HG03439 (cell line): ENCODE results near the gene PHACTR4.
A peak's percentile ranks its signal among the peaks of the same experiment; 100 is the strongest.
"Not testable (repeated sequence)": the region's sequence is repeated elsewhere in the genome, so short reads cannot be mapped to it uniquely, and the experiment has no call there.

ENCODE experiments used
- ATAC-seq: cut with Tn5 transposase; IDR thresholded peaks from one replicate; pipeline ENCODE4 v1.9.1; 2021; ENCODE audit warnings: mild to moderate bottlenecking, moderate library complexity; ENCODE audit not compliant: unreplicated experiment

The PHACTR4 gene

DNA sequence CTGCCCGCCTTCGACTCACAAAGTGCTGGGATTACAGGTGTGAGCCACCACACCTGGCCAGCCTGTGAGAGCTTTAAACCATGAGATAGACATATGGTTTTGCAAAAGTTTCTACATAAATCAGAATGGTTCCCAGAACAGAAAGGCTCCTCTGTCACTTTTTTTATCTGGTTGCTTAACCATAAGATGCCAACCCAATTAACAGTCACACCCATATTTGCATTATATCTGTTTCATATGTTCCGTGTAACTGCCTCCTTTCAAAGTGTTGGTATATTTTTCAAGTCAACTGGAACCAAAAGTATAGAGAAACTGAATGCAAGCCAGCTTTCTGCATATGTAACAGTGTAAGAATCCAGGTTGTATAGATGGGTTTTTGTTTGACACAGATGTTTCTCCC, 112.6 kb downstream of the PHACTR4 start:
- ATAC-seq = no peak

GRCh38 chr1:28482702-28483101, 113.2 kb downstream of the PHACTR4 start:
- no peak for ATAC-seq

DNA sequence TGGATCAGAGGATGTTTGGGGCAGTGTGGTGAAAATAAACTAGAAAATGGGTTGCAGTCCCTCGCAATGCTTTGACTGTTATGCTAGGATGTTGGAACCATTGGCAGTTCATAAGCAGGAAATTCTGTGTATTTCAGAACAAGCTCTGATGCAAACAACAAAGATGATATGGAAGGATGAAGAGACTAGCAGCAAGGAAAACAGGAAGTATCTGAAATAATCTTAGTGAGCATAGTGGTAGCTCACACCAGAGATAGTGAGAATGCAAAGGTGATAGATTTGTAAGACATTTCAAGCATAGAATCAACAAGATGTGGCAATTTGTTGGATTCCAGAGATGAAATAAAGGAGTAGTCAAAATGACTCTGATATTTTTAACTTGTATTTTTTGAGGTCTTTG, 125.2 kb downstream of the PHACTR4 start:
- ATAC-seq = no peak

GRCh38 chr1:28499553-28499952, 130.0 kb downstream of the PHACTR4 start:
- ATAC-seq = no peak

GRCh38 chr1:28501925-28502324, 132.4 kb downstream of the PHACTR4 start:
- no peak for ATAC-seq

DNA sequence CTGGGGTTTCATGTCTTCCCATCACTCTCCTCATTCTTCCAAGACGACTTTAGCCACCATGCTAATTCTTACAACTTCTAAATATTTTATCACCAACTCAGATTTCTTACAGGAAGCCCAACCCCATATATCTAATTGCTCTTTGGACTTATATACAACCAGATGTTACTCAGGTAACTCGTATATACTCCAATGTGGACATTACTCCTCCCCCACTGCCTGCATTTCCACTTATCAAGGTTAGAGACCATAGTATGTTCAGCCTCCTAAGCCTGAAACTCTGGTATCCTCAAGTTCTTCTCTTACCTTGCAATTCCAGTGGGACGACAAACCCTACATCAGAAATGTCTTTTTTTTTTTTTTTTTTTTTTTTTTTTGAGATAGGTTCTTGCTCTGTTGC, 133.6 kb downstream of the PHACTR4 start:
- no peak for ATAC-seq

GRCh38 chr1:28505406-28506187, 136.1 kb downstream of the PHACTR4 start, which contains the start of gene RCC1:
Gene RCC1, plus strand, starts transcription at chr1:28506043. Its CDS starts 23,824 bp downstream, at chr1:28529867.
- peak; percentile 72 for ATAC-seq

GRCh38 chr1:28506907-28507246, 137.3 kb downstream of the PHACTR4 start:
- no peak for ATAC-seq

GRCh38 chr1:28507247-28507645, 137.7 kb downstream of the PHACTR4 start:
- no peak for ATAC-seq

GRCh38 chr1:28507646-28508434, 138.3 kb downstream of the PHACTR4 start:
- no peak for ATAC-seq

GRCh38 chr1:28508435-28508754, 138.9 kb downstream of the PHACTR4 start:
- ATAC-seq = no peak

GRCh38 chr1:28509705-28510272, 140.2 kb downstream of the PHACTR4 start:
- no peak for ATAC-seq

DNA sequence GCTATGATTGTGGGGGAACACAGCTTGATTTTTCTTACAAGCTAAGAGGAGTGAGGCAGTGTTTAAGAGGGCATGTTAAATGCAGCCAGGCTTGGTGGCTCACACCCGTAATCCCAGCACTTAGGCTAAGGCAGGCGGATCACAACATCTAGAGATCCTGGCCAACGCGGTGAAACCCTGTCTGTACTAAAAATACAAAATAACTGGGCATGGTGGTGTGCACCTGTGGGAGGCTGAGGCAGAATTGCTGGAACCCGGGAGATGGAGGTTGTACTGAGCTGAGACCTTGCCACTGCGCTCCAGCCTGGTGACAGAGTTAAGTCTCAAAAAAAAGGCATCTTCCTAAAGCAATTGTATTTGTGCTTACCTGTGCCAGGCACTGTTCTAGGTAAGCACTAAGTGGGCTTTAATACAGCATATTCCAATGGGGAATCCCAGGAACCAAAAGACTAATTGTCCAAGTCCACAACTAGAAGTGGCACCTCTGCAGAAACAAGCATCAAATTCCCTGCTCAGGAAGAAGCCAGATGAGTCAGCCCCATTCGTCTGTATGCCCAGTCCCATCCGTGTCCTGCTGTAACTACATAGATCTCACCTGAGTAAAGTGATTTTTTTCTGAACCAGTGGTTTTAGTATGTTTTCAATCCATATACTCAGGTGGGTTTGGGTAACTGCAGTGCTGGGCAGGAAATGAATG, 140.9 kb downstream of the PHACTR4 start:
- ATAC-seq = no peak

DNA sequence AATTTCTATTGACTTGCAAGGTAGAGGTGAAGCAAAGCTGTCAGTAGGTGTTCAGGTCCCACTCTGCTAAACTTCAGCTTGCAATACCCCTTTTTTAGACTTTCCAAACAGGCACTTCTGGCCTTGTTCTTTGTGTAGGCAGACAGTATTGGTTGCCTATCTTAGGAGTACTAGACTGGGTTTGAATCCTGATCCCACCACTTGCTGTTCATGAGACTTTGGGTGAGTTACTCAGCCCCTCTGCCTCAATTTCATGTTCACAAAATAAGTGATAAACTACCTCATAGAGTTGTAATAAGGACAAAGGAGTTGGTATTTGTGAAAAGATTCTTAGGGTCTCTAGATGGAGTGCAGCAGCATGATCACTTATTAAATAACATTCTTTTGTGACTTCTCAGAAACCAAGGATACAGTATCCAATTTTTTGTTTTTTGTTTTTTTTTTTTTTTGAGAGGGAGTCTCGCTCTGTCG, 141.5 kb downstream of the PHACTR4 start:
- no peak for ATAC-seq

GRCh38 chr1:28512058-28512611, 142.6 kb downstream of the PHACTR4 start:
- ATAC-seq = no peak

DNA sequence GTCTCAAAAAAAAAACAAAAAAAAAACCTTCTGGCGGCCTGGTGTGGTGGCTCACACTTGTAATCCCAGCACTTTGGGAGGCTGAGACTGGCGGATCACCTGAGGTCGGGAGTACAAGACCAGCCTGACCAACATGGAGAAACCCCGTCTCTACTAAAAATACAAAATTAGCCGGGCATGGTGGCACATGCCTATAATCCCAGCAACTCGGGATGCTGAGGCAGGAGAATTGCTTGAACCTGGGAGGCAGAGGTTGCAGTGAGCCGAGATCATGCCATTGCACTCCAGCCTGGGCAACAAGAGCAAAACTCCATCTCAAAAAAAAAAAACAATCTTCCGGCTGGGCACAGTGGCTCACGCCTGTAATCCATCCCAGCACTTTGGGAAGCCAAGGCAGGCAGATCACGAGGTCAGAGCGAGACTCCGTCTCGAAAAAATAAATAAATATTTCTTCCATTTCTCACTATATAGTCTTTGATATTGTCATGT, 144.9 kb downstream of the PHACTR4 start:
- ATAC-seq = not testable (repeated sequence)

GRCh38 chr1:28516518-28516956, 147.0 kb downstream of the PHACTR4 start:
- ATAC-seq = no peak

GRCh38 chr1:28517649-28517999, 148.1 kb downstream of the PHACTR4 start:
- ATAC-seq = peak; percentile 1

DNA sequence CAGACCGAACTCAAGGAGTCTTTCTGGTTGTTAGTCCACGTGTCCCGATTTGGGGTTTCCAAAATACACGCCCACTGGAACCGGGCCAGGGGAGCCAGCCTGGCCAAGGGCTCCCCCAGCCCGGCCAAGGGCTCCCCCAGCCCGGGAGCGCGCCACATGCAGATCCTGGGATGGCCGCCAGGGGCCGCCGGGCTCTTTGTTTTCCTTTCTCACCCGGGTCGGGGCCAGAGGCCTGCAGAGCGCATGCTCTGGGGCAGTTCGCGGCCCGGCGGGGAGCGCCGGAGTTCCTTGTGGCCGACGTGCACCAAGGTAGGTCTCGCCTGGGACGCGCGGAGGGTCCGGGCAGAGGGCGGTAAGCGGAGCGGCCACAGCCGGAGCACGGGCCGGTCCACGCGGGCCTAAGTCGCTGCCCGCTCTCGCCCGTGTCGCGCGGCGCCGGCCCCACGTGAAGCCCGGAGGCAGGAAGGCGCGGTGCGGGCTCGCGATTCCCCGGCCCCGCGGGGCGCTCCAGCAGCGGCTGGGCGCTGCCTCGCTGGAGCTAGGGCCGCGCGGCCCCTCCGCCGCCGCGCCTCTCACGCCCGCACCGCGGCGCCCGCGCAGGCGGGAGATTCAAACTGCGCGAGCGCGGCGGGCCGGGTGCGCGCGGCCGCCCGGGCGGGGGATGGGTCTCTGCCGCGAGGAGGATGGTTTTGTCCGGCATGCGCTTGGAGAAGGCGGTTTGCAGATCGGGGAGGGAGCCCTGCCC, 148.6 kb downstream of the PHACTR4 start:
- peak; percentile 81 for ATAC-seq

- no peak for ATAC-seq
Observed at GRCh38 chr1:28518745-28519341, 149.3 kb downstream of the PHACTR4 start.
